Loucy (cell line): ENCODE results near the gene TRIO.

ENCODE experiments used
- H2AFZ ChIP-seq: fragments of 200-600 bp; sonication (generic); 2 replicates; pipeline ENCODE4 v1.6.0; 2016; ENCODE audit warnings: antibody characterized with exemption, mild to moderate bottlenecking, low read length, moderate library complexity
- H3F3A ChIP-seq: fragments of 200-600 bp; 2 replicates; pipeline ENCODE4 v1.6.0; 2016; ENCODE audit warnings: antibody characterized with exemption, low read depth, mild to moderate bottlenecking
- H3K27me3 ChIP-seq: fragments of 200-600 bp; sonication (generic); 2 replicates; pipeline ENCODE4 v1.6.1; 2014; ENCODE audit warnings: low read length, mild to moderate bottlenecking; ENCODE audit not compliant: insufficient read depth, poor library complexity, severe bottlenecking
- H3K36me3 ChIP-seq: fragments of 200-600 bp; sonication (generic); 2 replicates; pipeline ENCODE4 v1.6.1; 2016; ENCODE audit warnings: low read length; ENCODE audit not compliant: insufficient read depth
- H3K4me1 ChIP-seq: fragments of 200-600 bp; sonication (generic); 2 replicates; pipeline ENCODE4 v1.5.1; 2014; ENCODE audit warnings: low read length, mild to moderate bottlenecking; ENCODE audit not compliant: insufficient read depth, poor library complexity, severe bottlenecking
- H3K4me2 ChIP-seq: fragments of 200-600 bp; sonication (generic); 2 replicates; pipeline ENCODE4 v1.6.0; 2014; ENCODE audit warnings: antibody characterized with exemption, low read length, low read depth, mild to moderate bottlenecking; ENCODE audit not compliant: poor library complexity, severe bottlenecking
- H3K4me3 ChIP-seq: fragments of 200-600 bp; sonication (generic); 2 replicates; pipeline ENCODE4 v1.5.1; 2014; ENCODE audit warnings: low read length, mild to moderate bottlenecking, mixed read lengths; ENCODE audit not compliant: poor library complexity, severe bottlenecking
- H3K79me2 ChIP-seq: fragments of 200-600 bp; sonication (generic); 2 replicates; pipeline ENCODE4 v1.6.1; 2014; ENCODE audit warnings: low read length; ENCODE audit not compliant: insufficient read depth
- H3K9ac ChIP-seq: fragments of 200-600 bp; sonication (generic); 2 replicates; pipeline ENCODE4 v1.6.0; 2014; ENCODE audit warnings: mild to moderate bottlenecking, low read depth, low read length, moderate library complexity; ENCODE audit not compliant: poor library complexity, severe bottlenecking
- H3K9me2 ChIP-seq: fragments of 200-600 bp; sonication (generic); replicated peaks from 2 replicates; pipeline ENCODE4 v1.6.1; 2016; ENCODE audit warnings: low read depth, low read length, mixed read lengths
- H3K9me3 ChIP-seq: fragments of 200-600 bp; sonication (generic); 2 replicates; pipeline ENCODE4 v1.6.1; 2014; ENCODE audit warnings: mild to moderate bottlenecking, antibody characterized with exemption, low read length, low read depth; ENCODE audit not compliant: insufficient read depth
- H4K20me1 ChIP-seq: fragments of 200-600 bp; sonication (generic); 2 replicates; pipeline ENCODE4 v1.6.0; 2014; ENCODE audit warnings: antibody characterized with exemption, low read length, mild to moderate bottlenecking; ENCODE audit not compliant: insufficient read depth, poor library complexity, severe bottlenecking
- CTCF ChIP-seq: fragments of 200-600 bp; sonication (generic); conservative IDR thresholded peaks from 2 replicates; pipeline ENCODE4 v1.5.1; 2014; ENCODE audit warnings: mild to moderate bottlenecking, antibody characterized with exemption, low read length
- EZH2phosphoT487 ChIP-seq: fragments of 200-600 bp; IDR thresholded peaks from 2 replicates; pipeline ENCODE4 v1.6.1; 2018; ENCODE audit warnings: antibody characterized with exemption, mild to moderate bottlenecking, moderate library complexity, borderline replicate concordance

The TRIO gene

GRCh38 chr5:14261235-14261634 is 118.1 kb downstream of the TRIO start:
- TF ChIP-seq EZH2phosphoT487 (no peak), CTCF (no peak)
- peaks cover 9% of the 10 kb centered on the region for H4K20me1 ChIP-seq
- H3K79me2 ChIP-seq = peaks cover 91% of the 10 kb centered on the region
- peaks cover 66% of the 10 kb centered on the region for H3K4me1 ChIP-seq
- no peaks in the 10 kb centered on the region for H3K36me3 ChIP-seq
- H2AFZ ChIP-seq = no peak overlapping the region
- peak overlapping the region; percentile 11 for H3K4me3 ChIP-seq
- H3K4me2 ChIP-seq = peak overlapping the region; percentile 49
- H3K27me3 ChIP-seq = no peaks in the 10 kb centered on the region
- H3F3A ChIP-seq = peaks cover 6% of the 10 kb centered on the region; the same call in 1 of the 2 replicates
- H3K9ac ChIP-seq = peak overlapping the region; percentile 59
- no peaks in the 10 kb centered on the region for H3K9me2 ChIP-seq
- H3K9me3 ChIP-seq = no peaks in the 10 kb centered on the region

- peaks cover 12% of the 10 kb centered on the region for H4K20me1 ChIP-seq
These were observed 118.9 kb downstream of the TRIO start for GRCh38 chr5:14261856-14262611.

GRCh38 chr5:14263113-14263512 is 120.0 kb downstream of the TRIO start:
- no peak overlapping the region for H3K4me2 ChIP-seq
- no peaks in the 10 kb centered on the region for H3K9me3 ChIP-seq
- peaks cover 21% of the 10 kb centered on the region for H4K20me1 ChIP-seq
- no peaks in the 10 kb centered on the region for H3K27me3 ChIP-seq
- no peaks in the 10 kb centered on the region for H3K9me2 ChIP-seq
- no peak for TF ChIP-seq EZH2phosphoT487
- no peak for TF ChIP-seq CTCF
- H3K79me2 ChIP-seq = peaks cover 80% of the 10 kb centered on the region
- H3K36me3 ChIP-seq = no peaks in the 10 kb centered on the region
- H3K4me1 ChIP-seq = peaks cover 76% of the 10 kb centered on the region
- no peak overlapping the region for H2AFZ ChIP-seq
- H3F3A ChIP-seq = peaks cover 13% of the 10 kb centered on the region; the same call in 1 of the 2 replicates
- H3K9ac ChIP-seq = peak overlapping the region; percentile 79
- no peak overlapping the region for H3K4me3 ChIP-seq

More at GRCh38 chr5:14261856-14262611, 118.9 kb downstream of the TRIO start:
- Histone ChIP-seq H2AFZ (no peak overlapping the region), H3K4me2 (peak overlapping the region; percentile 49), H3K27me3 (no peaks in the 10 kb centered on the region), H3K4me1 (peaks cover 74% of the 10 kb centered on the region), H3K9me2 (no peaks in the 10 kb centered on the region), H3K4me3 (peak overlapping the region; percentile 11), H3K9me3 (no peaks in the 10 kb centered on the region), H3K36me3 (no peaks in the 10 kb centered on the region), H3K79me2 (peaks cover 85% of the 10 kb centered on the region), H3F3A (peaks cover 9% of the 10 kb centered on the region; the same call in 1 of the 2 replicates), H3K9ac (peak overlapping the region; percentile 6)
- TF ChIP-seq EZH2phosphoT487 = no peak
- TF ChIP-seq CTCF = no peak
